Measurements from ENCODE around the gene TPSD1. TPM values are rescaled to one million over a fixed set of nuclear protein-coding genes. Genes with fewer than 3 reads are reported as not detected.
"Not testable (repeated sequence)": the region's sequence is repeated elsewhere in the genome, so short reads cannot be mapped to it uniquely, and the experiment has no call there.

TPSD1 gene
- total RNA-seq = 10 to 100 TPM in 2 of 4 donors, 1 to 10 TPM in 1, not detected in 1; 6.6 to 14.3 (median 12.8) TPM

DNA sequence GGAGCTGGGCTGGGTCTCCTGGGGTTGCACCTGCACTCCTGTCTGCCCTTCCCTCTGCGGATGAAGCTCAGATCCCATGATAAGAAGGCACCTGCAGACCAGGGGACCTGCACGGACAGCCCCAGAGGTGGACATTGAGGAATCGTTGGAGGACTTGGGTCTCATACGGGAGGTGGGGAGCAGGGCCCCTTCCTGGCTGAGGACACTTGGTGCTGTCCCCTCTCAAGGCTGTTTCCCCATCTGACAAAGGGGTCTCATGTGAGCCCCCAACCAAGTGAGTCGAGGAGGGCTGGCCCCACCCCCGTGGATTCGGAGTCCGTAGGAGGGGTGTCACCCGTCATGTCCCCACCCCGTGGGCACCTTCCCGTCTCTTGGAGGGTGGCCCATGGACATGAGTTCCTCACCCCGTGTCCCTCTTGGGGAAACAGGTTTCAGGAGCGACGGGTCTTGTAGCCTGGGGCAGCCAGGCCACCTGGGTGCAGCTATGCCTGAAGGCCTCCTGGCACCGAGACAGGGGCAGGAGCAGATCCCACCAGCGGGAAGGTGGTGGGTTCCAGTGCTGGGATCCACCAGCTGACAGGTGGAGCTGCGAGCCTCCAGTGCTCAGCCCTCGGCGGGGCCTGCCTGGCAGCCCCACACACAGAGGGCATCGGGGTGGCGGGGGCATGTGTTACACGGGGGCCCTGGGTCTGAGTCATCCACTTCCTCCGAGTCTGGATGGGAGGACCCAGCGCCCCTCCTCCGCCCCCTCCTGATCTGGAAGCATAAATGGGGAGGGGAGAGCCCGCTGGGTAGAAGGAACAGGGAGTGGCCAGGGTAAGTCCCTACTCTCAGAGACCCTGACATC, at the start of gene TPSD1:
TPSD1 (plus strand) TSS at position 794 of the 847 bp plus-strand sequence. CDS start 212 bp downstream, outside the sequence.
- not testable (repeated sequence) for TF ChIP-seq CTCF (IDR thresholded peaks at IDR 0.05; ENCODE audit: low read depth)

GRCh38 chr16:1206326-1206725, 49.5 kb upstream of the TPSD1 start:
- no peak for TF ChIP-seq CTCF (IDR thresholded peaks at IDR 0.05; ENCODE audit: low read depth)

DNA sequence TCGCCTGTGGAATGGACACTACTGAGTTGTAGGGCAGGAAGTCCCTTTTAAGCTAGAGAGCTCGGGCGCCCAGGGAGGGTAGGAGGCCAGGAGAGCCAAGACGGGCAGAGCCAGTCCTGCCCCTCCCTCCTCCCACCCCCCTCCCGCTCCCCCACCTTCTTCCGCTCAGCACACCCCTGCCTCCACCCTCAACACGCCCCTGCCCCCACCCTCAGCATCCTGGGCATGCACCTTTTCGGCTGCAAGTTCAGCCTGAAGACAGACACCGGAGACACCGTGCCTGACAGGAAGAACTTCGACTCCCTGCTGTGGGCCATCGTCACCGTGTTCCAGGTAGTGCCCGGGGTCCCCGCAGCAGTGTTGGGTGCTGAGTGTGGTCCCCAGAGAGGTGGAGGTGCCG, 49.1 kb upstream of the TPSD1 start:
- no peak for TF ChIP-seq CTCF (IDR thresholded peaks at IDR 0.05; ENCODE audit: low read depth)

GRCh38 chr16:1208239-1208830, 47.5 kb upstream of the TPSD1 start:
- no peak for TF ChIP-seq CTCF (IDR thresholded peaks at IDR 0.05; ENCODE audit: low read depth)

DNA sequence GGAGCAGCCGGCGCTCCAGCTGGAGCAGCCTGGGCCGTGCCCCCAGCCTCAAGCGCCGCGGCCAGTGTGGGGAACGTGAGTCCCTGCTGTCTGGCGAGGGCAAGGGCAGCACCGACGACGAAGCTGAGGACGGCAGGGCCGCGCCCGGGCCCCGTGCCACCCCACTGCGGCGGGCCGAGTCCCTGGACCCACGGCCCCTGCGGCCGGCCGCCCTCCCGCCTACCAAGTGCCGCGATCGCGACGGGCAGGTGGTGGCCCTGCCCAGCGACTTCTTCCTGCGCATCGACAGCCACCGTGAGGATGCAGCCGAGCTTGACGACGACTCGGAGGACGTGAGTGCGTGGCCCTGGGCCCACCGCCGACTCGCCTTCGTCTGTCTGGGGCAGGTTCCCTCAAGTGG, 46.8 kb upstream of the TPSD1 start:
- TF ChIP-seq CTCF (IDR thresholded peaks at IDR 0.05; ENCODE audit: low read depth) = no peak

DNA sequence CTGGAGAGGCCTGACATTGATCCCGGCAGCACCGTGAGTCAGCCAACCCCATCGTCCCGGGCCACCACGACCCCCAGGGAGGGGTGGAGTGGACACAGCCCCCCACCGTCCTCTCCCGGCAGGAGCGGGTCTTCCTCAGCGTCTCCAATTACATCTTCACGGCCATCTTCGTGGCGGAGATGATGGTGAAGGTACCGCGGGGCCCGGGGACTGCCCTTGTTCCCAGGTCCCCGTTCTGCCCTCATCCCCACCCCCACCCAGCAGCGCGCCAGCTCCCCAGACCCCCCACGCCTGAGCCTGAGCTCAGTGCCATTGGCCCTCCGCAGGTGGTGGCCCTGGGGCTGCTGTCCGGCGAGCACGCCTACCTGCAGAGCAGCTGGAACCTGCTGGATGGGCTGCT, 45.4 kb upstream of the TPSD1 start:
- no peak for TF ChIP-seq CTCF (IDR thresholded peaks at IDR 0.05; ENCODE audit: low read depth)

- TF ChIP-seq CTCF (IDR thresholded peaks at IDR 0.05; ENCODE audit: low read depth) = no peak
Observed at GRCh38 chr16:1211451-1212268, 44.2 kb upstream of the TPSD1 start.

All from subcutaneous adipose tissue (tissue), 4 donors.